NT2/D1 (cell line): ENCODE data around the gene DTNB.

Experiments used
- DNase-seq: peaks from one replicate; pipeline ENCODE4 v3.0.0-alpha.2; 2011; ENCODE audit warnings: low read depth, low spot score
- H3K27me3 ChIP-seq: 2 replicates; pipeline ENCODE4 v1.6.0; 2011; ENCODE audit warnings: mild to moderate bottlenecking; ENCODE audit not compliant: insufficient read length, insufficient read depth
- H3K36me3 ChIP-seq: 2 replicates; pipeline ENCODE4 v1.6.1; 2011; ENCODE audit warnings: mild to moderate bottlenecking, low read length, mixed read lengths; ENCODE audit not compliant: insufficient read depth, insufficient read length
- H3K4me1 ChIP-seq: 2 replicates; pipeline ENCODE4 v1.5.1; 2011; ENCODE audit not compliant: insufficient read depth, insufficient read length
- H3K4me3 ChIP-seq: 2 replicates; pipeline ENCODE4 v1.5.1; 2011; ENCODE audit warnings: low read depth; ENCODE audit not compliant: insufficient read length
- H3K9ac ChIP-seq: 2 replicates; pipeline ENCODE4 v1.6.0; 2011; ENCODE audit warnings: low read depth; ENCODE audit not compliant: insufficient read length
- H3K9me3 ChIP-seq: 2 replicates; pipeline ENCODE4 v1.5.1; 2011; ENCODE audit warnings: mild to moderate bottlenecking, low read length; ENCODE audit not compliant: insufficient read depth
- SUZ12 ChIP-seq: IDR thresholded peaks from 2 replicates; pipeline ENCODE4 v1.6.1; 2011; ENCODE audit not compliant: insufficient read length, insufficient read depth; ENCODE audit errors: extremely low read depth
- YY1 ChIP-seq: IDR thresholded peaks from 2 replicates; pipeline ENCODE4 v1.6.1; 2011; ENCODE audit not compliant: insufficient read length, insufficient read depth
- ZNF274 ChIP-seq: IDR thresholded peaks from 2 replicates; pipeline ENCODE4 v1.6.1; 2011; ENCODE audit warnings: mild to moderate bottlenecking, low read depth, low read length

DTNB gene

GRCh38 chr2:25623361-25623760 lies 50.0 kb downstream of the DTNB start:
- H3K27me3 ChIP-seq = no peaks in the 10 kb centered on the region
- no peaks in the 10 kb centered on the region for H3K9me3 ChIP-seq
- TF ChIP-seq ZNF274 (no peak), SUZ12 (no peak), YY1 (no peak)
- H3K9ac ChIP-seq = no peak overlapping the region
- no peak for DNase-seq
- no peak overlapping the region for H3K4me3 ChIP-seq
- H3K4me1 ChIP-seq = no peaks in the 10 kb centered on the region
- peaks cover 8% of the 10 kb centered on the region for H3K36me3 ChIP-seq

- Histone ChIP-seq H3K4me1 (no peaks in the 10 kb centered on the region), H3K36me3 (peaks cover 3% of the 10 kb centered on the region), H3K9me3 (no peaks in the 10 kb centered on the region), H3K27me3 (no peaks in the 10 kb centered on the region), H3K4me3 (no peak overlapping the region), H3K9ac (no peak overlapping the region)
- TF ChIP-seq YY1 = no peak
- TF ChIP-seq SUZ12 = no peak
- DNase-seq = no peak
Observed at GRCh38 chr2:25620711-25621110, 52.7 kb downstream of the DTNB start.

GRCh38 chr2:25620077-25620476 lies 53.3 kb downstream of the DTNB start:
- Histone ChIP-seq H3K36me3 (no peaks in the 10 kb centered on the region), H3K4me3 (no peak overlapping the region), H3K27me3 (no peaks in the 10 kb centered on the region), H3K4me1 (no peaks in the 10 kb centered on the region), H3K9ac (no peak overlapping the region), H3K9me3 (no peaks in the 10 kb centered on the region)
- no peak for DNase-seq
- TF ChIP-seq ZNF274 = no peak
- TF ChIP-seq SUZ12 = no peak
- no peak for TF ChIP-seq YY1

- Histone ChIP-seq H3K9ac (no peak overlapping the region), H3K36me3 (no peaks in the 10 kb centered on the region), H3K9me3 (no peaks in the 10 kb centered on the region), H3K4me3 (no peak overlapping the region), H3K4me1 (no peaks in the 10 kb centered on the region), H3K27me3 (no peaks in the 10 kb centered on the region)
- DNase-seq = no peak
- TF ChIP-seq SUZ12 (no peak), YY1 (no peak), ZNF274 (no peak)
Observed at GRCh38 chr2:25619185-25619584, 54.2 kb downstream of the DTNB start.

GRCh38 chr2:25618676-25619075 lies 54.7 kb downstream of the DTNB start:
- Histone ChIP-seq H3K4me3 (no peak overlapping the region), H3K27me3 (no peaks in the 10 kb centered on the region), H3K9me3 (no peaks in the 10 kb centered on the region), H3K36me3 (no peaks in the 10 kb centered on the region), H3K4me1 (no peaks in the 10 kb centered on the region), H3K9ac (no peak overlapping the region)
- TF ChIP-seq YY1 = no peak
- no peak for TF ChIP-seq ZNF274
- no peak for DNase-seq

GRCh38 chr2:25617948-25618646 lies 55.3 kb downstream of the DTNB start:
- H3K4me3 ChIP-seq = no peak overlapping the region
- no peaks in the 10 kb centered on the region for H3K4me1 ChIP-seq
- H3K27me3 ChIP-seq = no peaks in the 10 kb centered on the region
- H3K36me3 ChIP-seq = no peaks in the 10 kb centered on the region
- DNase-seq = no peak
- TF ChIP-seq SUZ12 (no peak), ZNF274 (no peak), YY1 (no peak)
- H3K9me3 ChIP-seq = no peaks in the 10 kb centered on the region
- no peak overlapping the region for H3K9ac ChIP-seq

GRCh38 chr2:25615920-25616319 lies 57.5 kb downstream of the DTNB start:
- Histone ChIP-seq H3K4me1 (no peaks in the 10 kb centered on the region), H3K4me3 (no peak overlapping the region), H3K9me3 (no peaks in the 10 kb centered on the region), H3K9ac (no peak overlapping the region), H3K36me3 (no peaks in the 10 kb centered on the region), H3K27me3 (no peaks in the 10 kb centered on the region)
- DNase-seq = no peak
- no peak for TF ChIP-seq YY1
- TF ChIP-seq SUZ12 = no peak
- no peak for TF ChIP-seq ZNF274
